T-helper 2 cell treated with Interferon-gamma antibody and Interleukin-4, amounts not matched to agents 5 μg/mL and 100 μg/mL, for 36 hours (primary cell): ENCODE measurements around the gene ANKRD34A.
A peak's percentile ranks its signal among the peaks of the same experiment; 100 is the strongest.

ENCODE experiments used
- DNase-seq: peaks from one replicate; pipeline ENCODE4 v3.0.0; 2021; ENCODE audit warnings: low spot score
- H3K27ac Mint-ChIP-seq: one replicate; pipeline ENCODE4 v1.8.0; 2021; ENCODE audit warnings: mild to moderate bottlenecking, mixed read lengths
- H3K27me3 Mint-ChIP-seq: one replicate; pipeline ENCODE4 v1.8.0; 2021; ENCODE audit warnings: low read depth, mixed read lengths
- H3K36me3 Mint-ChIP-seq: one replicate; pipeline ENCODE4 v1.8.0; 2021; ENCODE audit warnings: low read depth, mixed read lengths
- H3K4me1 Mint-ChIP-seq: one replicate; pipeline ENCODE4 v1.8.0; 2021; ENCODE audit warnings: low read depth, mixed read lengths
- H3K4me3 Mint-ChIP-seq: one replicate; pipeline ENCODE4 v1.8.0; 2022; ENCODE audit warnings: mild to moderate bottlenecking, moderate library complexity, mixed read lengths
- H3K9me3 Mint-ChIP-seq: one replicate; pipeline ENCODE4 v1.8.0; 2021; ENCODE audit warnings: mixed read lengths

The ANKRD34A gene

DNA sequence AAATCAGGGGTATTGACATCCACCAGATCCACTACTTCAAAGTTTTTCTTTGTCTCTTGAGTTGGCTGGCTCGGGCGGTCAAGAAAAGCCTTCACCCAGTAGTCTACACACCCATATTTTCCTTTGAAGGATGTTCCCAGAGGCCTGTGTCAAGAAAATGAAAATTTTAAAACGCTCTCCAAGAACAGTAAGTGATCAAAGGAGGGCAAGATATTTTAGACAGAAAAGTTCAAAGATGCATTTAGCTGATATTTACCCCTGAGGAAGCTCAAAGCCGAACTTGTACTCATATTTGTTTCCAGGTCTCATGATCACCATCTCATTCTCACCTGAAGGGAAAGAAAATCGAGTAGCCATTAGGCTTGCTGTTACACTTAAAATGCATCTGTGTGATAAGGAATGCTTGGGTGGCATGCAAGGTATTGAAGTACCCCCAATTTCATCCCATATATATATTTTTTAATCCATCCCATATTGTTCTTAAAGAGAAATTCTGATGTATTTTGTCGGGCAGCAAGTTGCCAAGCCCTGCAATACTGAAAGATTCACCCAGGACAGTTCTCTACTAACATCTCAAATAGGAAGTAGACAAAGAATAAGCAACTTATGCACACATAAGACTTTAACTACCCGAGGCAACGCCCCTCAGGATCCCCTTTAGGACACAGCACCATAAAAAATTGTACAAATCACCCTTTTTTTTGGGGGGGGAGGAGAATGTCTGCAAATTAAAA is 30.9 kb upstream of the ANKRD34A start:
- DNase-seq, result no peak
- H3K36me3 Mint-ChIP-seq, result peaks cover 50% of the 10 kb centered on the region
- peak overlapping the region; percentile 99 for H3K27ac Mint-ChIP-seq
- H3K4me1 Mint-ChIP-seq, result peaks cover 57% of the 10 kb centered on the region
- no peaks in the 10 kb centered on the region for H3K9me3 Mint-ChIP-seq
- H3K4me3 Mint-ChIP-seq, result peak overlapping the region; percentile 98
- no peaks in the 10 kb centered on the region for H3K27me3 Mint-ChIP-seq

DNA sequence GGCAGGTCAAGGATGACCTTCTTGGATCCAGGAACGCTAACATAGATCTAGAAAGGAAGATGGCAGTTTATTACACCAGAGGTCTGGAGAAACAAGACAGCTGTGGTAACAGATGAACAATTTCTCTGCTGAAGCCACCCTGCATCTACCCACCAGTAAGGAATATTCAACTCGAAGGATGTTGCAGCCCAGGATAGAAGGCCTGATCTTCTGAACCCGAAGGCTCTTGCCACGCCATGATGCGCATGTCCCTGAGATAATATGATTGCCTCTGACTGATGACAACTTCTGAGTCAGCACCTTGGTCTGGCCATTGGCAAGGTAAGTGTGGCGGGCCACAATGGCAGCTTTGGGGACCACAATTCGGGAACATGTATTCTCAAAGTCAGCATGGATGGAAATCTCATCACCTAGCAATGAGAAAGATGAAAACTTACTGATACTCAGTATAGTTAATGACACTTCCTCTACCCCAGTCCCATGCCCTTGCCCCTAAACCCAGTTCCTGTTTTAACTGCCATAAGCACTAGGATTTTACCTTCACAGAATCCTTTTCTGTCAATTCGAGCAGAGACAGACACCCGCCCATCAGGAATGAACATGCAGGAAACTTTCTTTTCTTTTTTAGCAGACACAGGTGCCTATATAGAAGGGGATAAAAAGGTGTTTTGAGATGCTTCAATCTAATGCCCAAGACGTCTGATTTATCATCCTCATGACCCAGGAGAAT is 30.2 kb upstream of the ANKRD34A start:
- peak; percentile 36 for DNase-seq
- Mint-ChIP-seq H3K27me3 (no peaks in the 10 kb centered on the region), H3K4me1 (peaks cover 51% of the 10 kb centered on the region), H3K4me3 (peak overlapping the region; percentile 98), H3K27ac (peak overlapping the region; percentile 99), H3K36me3 (peaks cover 50% of the 10 kb centered on the region), H3K9me3 (no peaks in the 10 kb centered on the region)

DNA sequence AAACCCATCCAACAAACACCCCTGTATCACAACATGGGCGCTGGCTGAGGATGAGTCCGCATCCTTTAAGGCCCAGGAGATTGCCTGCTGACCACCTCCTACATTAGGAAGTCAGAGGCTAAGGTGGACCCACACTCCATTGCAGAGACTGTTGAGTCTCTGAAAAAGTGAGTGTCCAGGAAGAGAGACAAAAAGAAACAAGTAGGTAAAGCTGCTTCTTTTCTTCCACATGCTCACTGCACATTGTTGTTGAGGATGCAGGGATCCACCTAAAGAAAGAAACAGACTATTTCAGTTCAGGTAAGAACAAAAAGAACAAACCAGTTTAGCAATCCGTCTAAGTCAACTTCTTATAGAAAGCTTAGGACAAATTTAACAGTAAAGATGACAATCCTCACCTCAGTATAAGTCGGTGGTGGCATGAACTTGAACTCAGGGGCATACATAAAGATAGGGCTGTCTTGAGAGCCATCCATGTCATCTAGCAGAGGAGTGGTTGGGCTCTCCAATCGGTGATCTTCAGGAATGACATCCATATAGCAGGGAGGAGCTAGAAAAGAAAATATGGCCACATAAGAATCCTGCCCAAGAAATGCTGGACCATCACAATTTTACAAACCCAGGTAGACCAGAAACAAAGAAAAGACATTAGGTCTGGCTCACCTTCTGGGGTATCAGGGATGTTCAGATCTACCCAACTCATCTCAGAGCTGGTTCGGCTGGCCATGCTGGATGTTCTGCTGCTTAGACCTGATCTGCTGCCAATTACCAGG is 29.4 kb upstream of the ANKRD34A start:
- Mint-ChIP-seq H3K27me3 (no peaks in the 10 kb centered on the region), H3K4me3 (peak overlapping the region; percentile 98), H3K4me1 (peaks cover 47% of the 10 kb centered on the region), H3K9me3 (no peaks in the 10 kb centered on the region), H3K36me3 (peaks cover 50% of the 10 kb centered on the region), H3K27ac (peak overlapping the region; percentile 99)
- DNase-seq, result no peak

DNA sequence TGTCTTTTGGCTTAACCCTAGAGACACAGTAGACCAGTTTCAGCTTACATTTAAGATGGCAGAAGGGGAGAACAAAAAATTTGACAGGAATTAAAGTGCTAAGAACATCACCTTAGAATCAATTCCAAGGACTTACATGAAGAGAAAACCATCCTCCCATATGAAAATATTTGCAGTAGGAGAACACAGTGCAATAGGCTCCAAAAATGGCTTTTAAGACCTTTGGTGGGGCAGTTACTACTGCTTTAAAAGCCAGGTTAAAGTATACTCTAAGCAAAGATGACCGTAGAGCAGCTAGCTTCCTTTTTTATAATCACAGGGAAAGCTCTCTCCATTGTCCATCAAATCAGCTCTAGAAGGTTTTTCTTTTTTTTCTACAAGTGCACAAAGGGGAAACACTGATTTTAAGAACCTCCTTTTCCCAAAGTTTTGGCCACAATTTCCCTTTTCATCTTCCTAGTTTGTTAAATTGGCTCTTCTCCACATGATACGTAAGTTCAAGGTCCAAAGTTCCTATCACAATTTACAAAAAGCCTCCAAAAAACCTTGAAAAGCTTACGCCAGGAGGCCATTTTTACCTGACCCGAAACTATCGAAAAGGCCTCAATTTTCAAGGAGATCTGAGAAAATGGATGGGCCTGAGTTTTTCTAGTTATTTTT is 28.7 kb upstream of the ANKRD34A start:
- Mint-ChIP-seq H3K4me3 (peak overlapping the region; percentile 98), H3K27me3 (no peaks in the 10 kb centered on the region), H3K36me3 (peaks cover 50% of the 10 kb centered on the region), H3K27ac (peak overlapping the region; percentile 19), H3K9me3 (no peaks in the 10 kb centered on the region), H3K4me1 (peaks cover 44% of the 10 kb centered on the region)
- DNase-seq, result no peak

DNA sequence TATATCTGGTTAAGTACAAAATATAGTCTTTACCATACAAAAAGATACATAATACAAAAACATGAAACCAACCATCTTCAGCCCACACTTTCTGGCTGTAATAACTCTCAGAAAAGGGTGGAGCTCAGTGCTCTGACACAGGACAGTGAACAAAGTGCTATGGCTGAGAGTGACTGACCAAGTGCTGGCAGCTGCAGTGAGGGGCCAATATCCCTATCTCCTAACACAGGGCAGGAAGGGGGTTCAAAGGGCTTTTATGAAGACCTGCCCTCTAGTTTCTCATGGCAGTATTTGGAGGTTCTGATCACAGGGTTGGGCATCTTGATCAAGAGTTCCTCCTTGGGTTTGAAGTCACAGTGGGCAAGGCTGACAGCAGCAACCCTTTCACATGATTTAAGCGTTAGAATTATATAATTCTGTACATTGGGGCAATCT is 28.1 kb upstream of the ANKRD34A start:
- Mint-ChIP-seq H3K27ac (peak overlapping the region; percentile 19), H3K4me3 (peak overlapping the region; percentile 98), H3K36me3 (peaks cover 50% of the 10 kb centered on the region), H3K4me1 (peaks cover 40% of the 10 kb centered on the region), H3K27me3 (no peaks in the 10 kb centered on the region), H3K9me3 (no peaks in the 10 kb centered on the region)
- no peak for DNase-seq

DNA sequence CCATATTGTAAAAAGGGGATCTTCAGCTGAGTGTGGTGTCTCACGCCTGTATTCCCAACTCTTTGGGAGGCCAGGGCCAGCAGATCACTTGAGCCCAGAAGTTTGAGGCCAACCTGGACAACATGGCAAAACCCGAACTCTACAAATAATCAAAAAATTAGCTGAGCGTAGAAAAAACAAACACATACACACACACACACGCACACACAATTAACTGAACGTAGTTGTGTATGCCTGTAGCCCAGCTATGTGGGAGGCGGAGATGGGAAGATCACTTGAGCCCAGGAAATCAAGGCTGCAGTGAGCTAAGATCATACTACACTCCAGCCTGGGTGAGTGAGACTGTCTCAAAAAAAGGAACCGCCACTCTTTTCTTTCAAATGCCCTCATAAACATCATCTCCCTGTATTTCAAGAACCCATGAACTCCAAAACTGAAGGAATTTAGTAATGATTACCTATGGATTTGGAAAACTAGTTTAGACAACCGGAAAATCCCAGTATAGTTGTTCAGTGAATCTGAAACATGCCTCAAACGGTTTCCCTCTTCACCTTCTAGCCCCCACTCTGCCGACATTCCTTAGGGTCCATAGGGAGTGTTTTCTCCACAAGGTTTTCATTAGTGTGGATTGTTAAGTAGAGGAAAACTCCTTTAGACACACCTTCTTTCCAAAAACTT is 27.5 kb upstream of the ANKRD34A start:
- Mint-ChIP-seq H3K36me3 (peaks cover 50% of the 10 kb centered on the region), H3K9me3 (no peaks in the 10 kb centered on the region), H3K4me3 (peak overlapping the region; percentile 98), H3K27ac (peak overlapping the region; percentile 22), H3K27me3 (no peaks in the 10 kb centered on the region), H3K4me1 (peaks cover 37% of the 10 kb centered on the region)
- DNase-seq, result no peak

DNA sequence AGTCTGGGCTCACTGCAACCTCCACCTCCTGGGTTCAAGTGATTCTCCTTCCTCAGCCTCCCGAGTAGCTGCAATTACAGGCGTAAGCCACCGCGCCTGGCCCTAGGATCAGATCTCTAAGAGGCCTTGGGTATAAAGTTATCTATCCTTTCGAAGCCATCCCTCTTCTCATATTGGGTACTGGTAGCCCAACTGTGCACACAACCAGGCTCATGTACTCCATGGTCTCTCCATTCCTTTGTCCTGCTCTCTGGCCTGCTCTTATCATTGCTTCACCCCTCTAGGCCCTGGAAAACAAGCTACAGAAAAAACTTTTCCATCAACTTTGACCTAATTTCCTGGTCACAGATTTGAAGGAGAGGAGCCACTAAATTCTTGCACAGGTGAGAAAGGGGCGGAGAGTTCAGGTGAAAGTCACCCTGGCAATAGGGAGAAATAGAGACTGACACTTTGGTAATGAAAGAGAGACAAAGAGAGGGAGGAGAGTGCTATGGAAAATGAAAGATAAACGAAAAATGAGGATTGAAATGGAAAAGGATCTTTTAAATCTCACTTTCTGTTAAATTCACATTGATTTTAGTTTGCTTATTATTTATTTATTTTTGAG is 26.0 kb upstream of the ANKRD34A start:
- no peak overlapping the region for H3K27ac Mint-ChIP-seq
- H3K4me1 Mint-ChIP-seq, result peaks cover 45% of the 10 kb centered on the region
- no peaks in the 10 kb centered on the region for H3K9me3 Mint-ChIP-seq
- H3K4me3 Mint-ChIP-seq, result no peak overlapping the region
- DNase-seq, result no peak
- peaks cover 39% of the 10 kb centered on the region for H3K36me3 Mint-ChIP-seq
- H3K27me3 Mint-ChIP-seq, result no peaks in the 10 kb centered on the region

DNA sequence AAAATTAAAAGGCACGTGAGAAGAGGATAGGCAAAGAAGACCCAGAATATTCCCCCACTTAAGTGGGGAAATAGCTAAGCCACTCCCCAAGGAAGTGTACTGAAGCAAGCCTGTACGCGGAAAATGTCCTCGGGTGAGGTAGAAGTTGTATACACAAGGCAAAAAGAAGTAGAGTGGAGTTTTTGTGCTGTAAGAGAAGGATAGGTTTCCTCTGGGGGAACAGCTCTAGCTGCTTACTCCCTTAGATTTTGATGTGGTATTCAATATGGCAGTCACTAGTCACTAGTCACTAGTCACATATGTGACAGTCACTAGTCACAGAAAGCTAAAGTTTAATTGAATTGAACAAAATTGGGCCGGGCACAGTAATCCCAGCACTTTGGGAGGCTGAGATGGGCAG is 24.4 kb upstream of the ANKRD34A start:
- Mint-ChIP-seq H3K27ac (peak overlapping the region; percentile 7), H3K4me1 (peaks cover 53% of the 10 kb centered on the region), H3K9me3 (no peaks in the 10 kb centered on the region), H3K36me3 (peaks cover 23% of the 10 kb centered on the region), H3K27me3 (no peaks in the 10 kb centered on the region), H3K4me3 (no peak overlapping the region)
- DNase-seq, result no peak

DNA sequence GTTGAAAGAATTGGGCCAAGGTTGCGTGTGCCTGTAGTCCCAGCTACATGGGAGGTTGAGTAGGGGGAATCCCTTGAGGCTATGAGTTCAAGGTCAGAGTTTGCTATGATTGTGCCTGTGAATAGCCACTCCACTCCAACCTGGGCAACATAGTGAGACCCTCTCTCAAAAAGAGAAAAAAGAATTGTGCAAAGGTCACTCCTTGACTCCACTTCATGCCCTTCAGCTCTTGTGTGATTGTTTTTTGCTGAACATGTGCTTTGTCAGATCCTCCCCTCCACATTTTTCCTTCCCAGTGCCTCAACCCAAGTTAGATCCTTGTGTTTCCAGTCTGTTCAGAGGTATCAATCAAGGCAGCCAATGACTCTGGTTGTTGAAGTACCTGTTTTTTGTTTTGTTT is 23.6 kb upstream of the ANKRD34A start:
- Mint-ChIP-seq H3K27ac (no peak overlapping the region), H3K9me3 (no peaks in the 10 kb centered on the region), H3K4me1 (peaks cover 54% of the 10 kb centered on the region), H3K27me3 (no peaks in the 10 kb centered on the region), H3K4me3 (no peak overlapping the region), H3K36me3 (peaks cover 14% of the 10 kb centered on the region)
- DNase-seq, result no peak

DNA sequence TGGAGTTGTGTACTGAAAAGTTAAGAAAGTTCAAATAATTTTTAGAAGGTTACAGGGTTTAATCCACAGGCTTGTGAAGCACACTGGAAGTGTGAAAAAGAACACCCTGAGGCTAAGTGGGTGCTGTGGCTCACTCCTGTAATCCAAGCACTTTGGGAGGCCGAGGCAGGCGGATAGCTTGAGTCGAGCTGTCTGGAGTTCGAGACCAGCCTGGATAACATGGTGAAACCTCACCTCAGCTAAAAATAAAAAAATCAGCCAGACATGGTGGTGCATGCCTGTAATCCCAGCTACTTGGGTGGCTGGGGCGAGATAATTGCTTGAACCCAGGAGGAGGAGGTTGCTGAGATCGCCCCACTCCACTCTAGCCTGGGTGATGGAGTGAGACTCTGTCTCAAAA is 22.2 kb upstream of the ANKRD34A start:
- Mint-ChIP-seq H3K27ac (no peak overlapping the region), H3K4me3 (no peak overlapping the region), H3K4me1 (peaks cover 55% of the 10 kb centered on the region), H3K36me3 (peaks cover 2% of the 10 kb centered on the region), H3K27me3 (no peaks in the 10 kb centered on the region), H3K9me3 (no peaks in the 10 kb centered on the region)
- no peak for DNase-seq

DNA sequence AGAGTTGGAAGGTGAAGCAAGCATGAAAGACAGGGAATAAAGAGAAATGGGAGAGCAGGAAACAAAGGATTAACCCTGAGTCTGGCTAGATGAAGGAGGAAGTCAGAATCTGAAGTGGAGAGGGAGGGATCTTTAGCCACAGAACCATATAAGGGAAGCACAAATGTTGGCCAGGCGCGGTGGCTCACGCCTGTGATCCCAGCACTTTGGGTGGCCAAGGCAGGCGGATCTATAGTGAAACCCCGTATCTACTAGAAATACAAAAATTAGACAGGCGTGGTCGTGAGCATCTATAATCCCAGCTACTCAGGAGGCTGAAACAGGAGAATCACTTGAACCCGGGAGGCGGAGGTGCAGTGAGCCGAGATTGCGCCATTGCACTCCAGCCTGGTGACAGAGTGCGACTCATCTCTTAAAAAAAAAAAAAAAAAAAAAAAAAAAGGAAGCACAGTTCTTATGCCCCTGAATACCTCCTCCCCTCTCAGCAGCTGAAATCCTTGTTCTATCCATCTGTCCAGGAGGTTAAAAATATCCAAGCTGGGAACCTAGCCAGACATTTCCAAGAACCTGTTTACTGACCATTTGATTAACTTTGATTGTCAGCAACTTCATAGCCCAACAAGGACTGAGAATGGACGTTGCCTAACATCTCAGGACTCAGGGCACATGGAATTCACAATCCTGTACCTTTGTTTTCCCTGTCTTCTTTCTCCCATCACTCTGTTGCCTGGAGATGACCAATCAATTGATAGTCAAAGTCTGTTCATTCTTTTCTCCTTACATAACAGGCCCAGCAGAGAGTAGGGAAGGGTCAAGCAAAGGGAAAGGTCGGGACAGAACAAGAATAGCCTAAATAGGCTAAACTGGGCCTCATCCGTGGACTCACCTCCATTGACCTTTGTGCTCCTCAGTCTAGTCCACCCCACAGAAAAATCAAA is 21.4 kb upstream of the ANKRD34A start:
- H3K27me3 Mint-ChIP-seq, result no peaks in the 10 kb centered on the region
- peak overlapping the region; percentile 65 for H3K4me3 Mint-ChIP-seq
- H3K4me1 Mint-ChIP-seq, result peaks cover 58% of the 10 kb centered on the region
- no peaks in the 10 kb centered on the region for H3K36me3 Mint-ChIP-seq
- H3K9me3 Mint-ChIP-seq, result no peaks in the 10 kb centered on the region
- no peak for DNase-seq
- H3K27ac Mint-ChIP-seq, result peak overlapping the region; percentile 64

DNA sequence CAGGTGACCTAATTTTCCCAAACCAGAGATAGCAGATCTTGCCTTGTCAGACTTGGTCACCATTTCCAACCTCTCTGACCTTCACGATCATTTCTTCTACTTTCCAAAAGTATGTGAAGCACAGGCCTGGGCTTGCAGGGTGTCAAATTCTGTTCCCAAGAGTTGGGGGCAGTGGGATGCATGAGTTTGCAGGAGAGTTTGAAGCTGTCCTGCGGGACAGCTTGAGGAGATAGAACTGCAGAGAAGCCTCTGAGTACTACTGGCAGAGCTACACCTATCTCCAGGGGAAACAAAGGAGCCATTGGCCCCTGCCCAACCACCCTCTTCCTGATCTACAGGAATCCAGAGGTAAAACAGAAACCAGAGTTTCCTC is 20.7 kb upstream of the ANKRD34A start:
- H3K36me3 Mint-ChIP-seq, result no peaks in the 10 kb centered on the region
- H3K4me1 Mint-ChIP-seq, result peaks cover 53% of the 10 kb centered on the region
- no peaks in the 10 kb centered on the region for H3K9me3 Mint-ChIP-seq
- no peak for DNase-seq
- H3K4me3 Mint-ChIP-seq, result peak overlapping the region; percentile 65
- peak overlapping the region; percentile 64 for H3K27ac Mint-ChIP-seq
- no peaks in the 10 kb centered on the region for H3K27me3 Mint-ChIP-seq
